ENCODE results near the gene APMAP. TPM values are rescaled to one million over a fixed set of nuclear protein-coding genes. Genes with fewer than 3 reads are reported as not detected.

The APMAP gene
- polyA plus RNA-seq, 1 of the 3 experiments (the other 2 are of a cell fraction) = 107 TPM

DNA sequence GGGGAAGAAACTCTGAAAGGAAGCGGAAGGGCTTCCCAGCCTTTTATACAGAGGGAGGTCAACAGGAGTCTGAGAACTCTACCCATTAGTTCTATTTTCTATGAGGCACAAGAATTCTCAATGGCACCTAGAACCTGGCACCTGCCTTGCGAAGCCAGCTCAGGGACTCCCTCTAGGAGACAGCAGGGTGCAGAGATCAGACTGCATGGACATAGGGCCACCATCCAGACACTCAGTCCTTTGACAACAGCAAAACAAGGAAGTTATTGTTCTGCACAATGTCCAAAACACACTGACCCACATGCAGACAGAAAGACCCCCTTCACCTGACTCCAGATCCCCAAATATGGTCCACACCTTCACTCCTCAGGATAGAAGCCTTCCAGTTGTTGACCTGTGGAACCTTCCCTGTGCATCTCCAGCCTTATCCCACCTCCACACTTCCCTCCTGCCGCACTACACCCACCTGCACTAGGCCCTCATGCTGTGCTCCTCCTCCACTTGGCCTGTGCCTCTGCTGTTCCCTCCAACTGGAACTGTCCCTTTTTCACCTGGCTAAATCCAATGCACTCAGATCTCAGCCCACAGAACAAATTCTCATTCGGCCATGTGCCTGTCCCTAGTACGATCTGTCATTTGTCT is 37.6 kb upstream of the APMAP start:
- H3K9me3 ChIP-seq = no peaks in the 10 kb centered on the region
- ChIA-PET POLR2A (no interaction called here), CTCF (no interaction called here)
- H4K20me1 ChIP-seq (ENCODE audit: insufficient read depth) = no peaks in the 10 kb centered on the region
- H3K36me3 ChIP-seq (replicated peaks in 1 of 2; ENCODE audit: control insufficient read depth in 1 of 2, insufficient read depth in 2 of 2, low read length in 1 of 2) = no peaks in the 10 kb centered on the region
- TF ChIP-seq SMC3 (IDR thresholded peaks at IDR 0.05; ENCODE audit: low read depth, low read length) = no peak
- H2AFZ ChIP-seq (ENCODE audit: low read depth) = no peak overlapping the region
- no peak for DNase-seq
- H3K79me2 ChIP-seq (ENCODE audit: insufficient read depth) = no peaks in the 10 kb centered on the region
- H3K27me3 ChIP-seq (ENCODE audit: insufficient read depth) = no peaks in the 10 kb centered on the region
- no peak overlapping the region for H3K4me3 ChIP-seq (ENCODE audit: low read depth in 2 of 2, low read length in 1 of 2)
- no peak overlapping the region for H3K27ac ChIP-seq (ENCODE audit: low read depth in 2 of 2, low read length in 1 of 2)
- no peak overlapping the region for H3K4me2 ChIP-seq
- WGBS (ENCODE audit: low lambda C conversion rate) = 88% methylated on average over 5 of the region's 5 CpGs
- H3F3A ChIP-seq (replicated peaks; ENCODE audit: insufficient read depth) = no peaks in the 10 kb centered on the region
- no peak overlapping the region for H3K9ac ChIP-seq
- H3K9me2 ChIP-seq = no peaks in the 10 kb centered on the region
- peaks cover 0 to 6% of the 10 kb centered on the region in 2 experiments; a peak in 1 of 4 replicates for H3K4me1 ChIP-seq (ENCODE audit: control insufficient read depth in 1 of 2, insufficient read depth in 2 of 2, low read depth in 1 of 2, low read length in 1 of 2)

DNA sequence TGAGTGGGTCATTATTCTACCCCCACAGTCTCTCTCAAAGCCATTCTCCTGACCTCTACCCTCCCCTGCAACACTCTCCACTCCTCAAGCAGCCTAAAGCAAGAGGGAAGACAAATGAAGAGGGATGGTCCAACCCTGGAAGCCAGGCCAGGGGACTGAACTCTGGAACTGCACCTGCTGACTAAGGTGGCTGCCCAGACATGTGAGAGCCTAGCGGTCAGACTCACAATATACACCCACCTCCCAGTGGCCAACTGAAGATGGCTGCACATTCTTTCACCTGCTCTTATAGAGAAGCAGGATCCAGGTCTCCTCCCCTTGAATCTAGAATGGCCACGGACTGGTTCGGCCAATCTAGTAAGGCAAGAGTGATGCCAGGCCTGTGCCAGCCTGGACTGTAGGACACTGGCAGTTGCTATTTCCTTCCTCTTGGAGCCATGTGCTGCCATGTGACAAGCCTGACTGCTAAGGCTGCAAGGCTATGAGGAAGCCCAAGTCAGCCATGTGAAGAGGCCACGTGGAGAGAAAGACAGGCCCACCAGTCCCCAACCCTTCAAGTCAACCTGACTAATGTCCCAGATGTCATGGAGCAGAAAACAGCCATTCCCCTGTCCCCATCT is 33.5 kb upstream of the APMAP start:
- Histone ChIP-seq H3F3A (replicated peaks; ENCODE audit: insufficient read depth) (no peaks in the 10 kb centered on the region), H3K9ac (no peak overlapping the region), H2AFZ (ENCODE audit: low read depth) (no peak overlapping the region), H3K36me3 (replicated peaks in 1 of 2; ENCODE audit: control insufficient read depth in 1 of 2, insufficient read depth in 2 of 2, low read length in 1 of 2) (no peaks in the 10 kb centered on the region), H3K27me3 (ENCODE audit: insufficient read depth) (no peaks in the 10 kb centered on the region), H3K79me2 (ENCODE audit: insufficient read depth) (no peaks in the 10 kb centered on the region), H3K9me2 (no peaks in the 10 kb centered on the region), H3K9me3 (no peaks in the 10 kb centered on the region), H4K20me1 (ENCODE audit: insufficient read depth) (no peaks in the 10 kb centered on the region), H3K27ac (ENCODE audit: low read depth in 2 of 2, low read length in 1 of 2) (no peak overlapping the region), H3K4me1 (ENCODE audit: control insufficient read depth in 1 of 2, insufficient read depth in 2 of 2, low read depth in 1 of 2, low read length in 1 of 2) (no peaks in the 10 kb centered on the region), H3K4me3 (ENCODE audit: low read depth in 2 of 2, low read length in 1 of 2) (no peak overlapping the region), H3K4me2 (no peak overlapping the region)
- no peak for DNase-seq
- whole genome bisulfite sequencing (ENCODE audit: low lambda C conversion rate) = 58% methylated on average over 4 of the region's 4 CpGs
- CTCF ChIA-PET = interaction anchor here (1.6 kb wide), 1 partner anchor 8 kb away, joined by 3 read pairs; no protein-coding TSS in a partner anchor
- no peak for TF ChIP-seq CHD2 (IDR thresholded peaks at IDR 0.05; ENCODE audit: low read length, partially characterized antibody)
- no peak for TF ChIP-seq SMC3 (IDR thresholded peaks at IDR 0.05; ENCODE audit: low read depth, low read length)
- POLR2A ChIA-PET = no interaction called here

DNA sequence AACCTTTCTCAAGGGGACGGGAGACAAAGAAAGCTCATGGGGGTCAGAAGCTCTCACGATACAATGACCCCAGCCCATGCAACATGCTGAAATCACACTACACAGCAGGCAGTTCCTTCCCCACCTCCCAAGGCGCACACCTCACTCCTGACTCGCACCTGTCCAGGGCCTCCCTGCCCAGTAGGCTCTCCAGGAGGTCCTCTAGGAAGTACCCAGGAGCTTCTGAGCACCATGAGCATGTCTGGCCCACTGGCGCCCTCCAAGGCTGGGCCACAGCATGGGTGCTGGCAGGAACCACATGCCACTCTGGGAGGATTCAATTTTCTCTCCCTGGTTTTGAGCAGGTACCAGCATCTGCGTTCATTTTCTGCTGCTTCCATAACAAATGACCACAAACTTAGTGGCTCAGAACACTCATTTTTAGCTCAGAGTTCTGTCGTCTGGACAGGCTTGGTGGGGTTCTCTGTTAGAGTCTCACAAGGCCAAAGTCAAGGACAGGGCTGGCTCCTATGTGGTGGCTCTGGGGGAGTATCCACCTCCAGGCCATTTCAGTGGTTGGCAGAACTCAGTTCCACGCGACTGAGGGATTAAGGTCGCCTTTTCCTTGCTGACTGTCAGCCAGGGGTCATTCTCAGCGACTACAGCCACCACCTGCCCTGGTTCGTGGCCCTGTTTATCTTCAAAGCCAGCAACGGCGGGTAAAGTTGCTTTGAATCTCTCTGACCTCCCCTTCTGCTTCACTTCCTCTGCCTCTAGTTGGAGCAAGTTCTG is 32.7 kb upstream of the APMAP start:
- no peaks in the 10 kb centered on the region for H4K20me1 ChIP-seq (ENCODE audit: insufficient read depth)
- H3K4me3 ChIP-seq (ENCODE audit: low read depth in 2 of 2, low read length in 1 of 2) = no peak overlapping the region
- H3K27me3 ChIP-seq (ENCODE audit: insufficient read depth) = no peaks in the 10 kb centered on the region
- no peak overlapping the region for H3K4me2 ChIP-seq
- ChIA-PET POLR2A (no interaction called here), CTCF (interaction anchor here (0.7 to 1.6 kb wide), 3 partner anchors 9 to 47 kb away, joined by 3 read pairs; no protein-coding TSS in a partner anchor)
- H2AFZ ChIP-seq (ENCODE audit: low read depth) = no peak overlapping the region
- H3K9me2 ChIP-seq = no peaks in the 10 kb centered on the region
- 71% methylated on average over 13 of the region's 14 CpGs for WGBS (ENCODE audit: low lambda C conversion rate)
- no peak for DNase-seq
- no peaks in the 10 kb centered on the region for H3K4me1 ChIP-seq (ENCODE audit: control insufficient read depth in 1 of 2, insufficient read depth in 2 of 2, low read depth in 1 of 2, low read length in 1 of 2)
- TF ChIP-seq, protein P1, sequence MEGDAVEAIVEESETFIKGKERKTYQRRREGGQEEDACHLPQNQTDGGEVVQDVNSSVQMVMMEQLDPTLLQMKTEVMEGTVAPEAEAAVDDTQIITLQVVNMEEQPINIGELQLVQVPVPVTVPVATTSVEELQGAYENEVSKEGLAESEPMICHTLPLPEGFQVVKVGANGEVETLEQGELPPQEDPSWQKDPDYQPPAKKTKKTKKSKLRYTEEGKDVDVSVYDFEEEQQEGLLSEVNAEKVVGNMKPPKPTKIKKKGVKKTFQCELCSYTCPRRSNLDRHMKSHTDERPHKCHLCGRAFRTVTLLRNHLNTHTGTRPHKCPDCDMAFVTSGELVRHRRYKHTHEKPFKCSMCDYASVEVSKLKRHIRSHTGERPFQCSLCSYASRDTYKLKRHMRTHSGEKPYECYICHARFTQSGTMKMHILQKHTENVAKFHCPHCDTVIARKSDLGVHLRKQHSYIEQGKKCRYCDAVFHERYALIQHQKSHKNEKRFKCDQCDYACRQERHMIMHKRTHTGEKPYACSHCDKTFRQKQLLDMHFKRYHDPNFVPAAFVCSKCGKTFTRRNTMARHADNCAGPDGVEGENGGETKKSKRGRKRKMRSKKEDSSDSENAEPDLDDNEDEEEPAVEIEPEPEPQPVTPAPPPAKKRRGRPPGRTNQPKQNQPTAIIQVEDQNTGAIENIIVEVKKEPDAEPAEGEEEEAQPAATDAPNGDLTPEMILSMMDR (IDR thresholded peaks at IDR 0.05) = no peak
- no peak for TF ChIP-seq FOSL2 (IDR thresholded peaks at IDR 0.05; ENCODE audit: borderline replicate concordance, low read depth)
- TF ChIP-seq RAD21 (IDR thresholded peaks at IDR 0.05; ENCODE audit: low read length) = no peak
- no peak for TF ChIP-seq ELF1 (IDR thresholded peaks at IDR 0.05)
- no peak for TF ChIP-seq RFX5 (IDR thresholded peaks at IDR 0.05; ENCODE audit: low read length)
- no peak for TF ChIP-seq MEF2A (IDR thresholded peaks at IDR 0.05; ENCODE audit: borderline replicate concordance, low read depth)
- TF ChIP-seq EZH2phosphoT487 (IDR thresholded peaks at IDR 0.05; ENCODE audit: borderline replicate concordance, low read depth) = no peak
- no peak for TF ChIP-seq FOXM1 (IDR thresholded peaks at IDR 0.05; ENCODE audit: low read depth)
- TF ChIP-seq, protein P2, sequence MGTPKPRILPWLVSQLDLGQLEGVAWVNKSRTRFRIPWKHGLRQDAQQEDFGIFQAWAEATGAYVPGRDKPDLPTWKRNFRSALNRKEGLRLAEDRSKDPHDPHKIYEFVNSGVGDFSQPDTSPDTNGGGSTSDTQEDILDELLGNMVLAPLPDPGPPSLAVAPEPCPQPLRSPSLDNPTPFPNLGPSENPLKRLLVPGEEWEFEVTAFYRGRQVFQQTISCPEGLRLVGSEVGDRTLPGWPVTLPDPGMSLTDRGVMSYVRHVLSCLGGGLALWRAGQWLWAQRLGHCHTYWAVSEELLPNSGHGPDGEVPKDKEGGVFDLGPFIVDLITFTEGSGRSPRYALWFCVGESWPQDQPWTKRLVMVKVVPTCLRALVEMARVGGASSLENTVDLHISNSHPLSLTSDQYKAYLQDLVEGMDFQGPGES (IDR thresholded peaks at IDR 0.05; ENCODE audit: low read depth, low read length) = no peak
- TF ChIP-seq POLR2AphosphoS5 (IDR thresholded peaks at IDR 0.05; ENCODE audit: low read depth, low read length) = no peak
- TF ChIP-seq YY1 (IDR thresholded peaks at IDR 0.05; ENCODE audit: low read depth) = no peak
- no peak for TF ChIP-seq EP300 (IDR thresholded peaks at IDR 0.05; ENCODE audit: borderline replicate concordance in 1 of 2, low read depth in 1 of 2, low read length in 1 of 2)
- TF ChIP-seq, protein P3, sequence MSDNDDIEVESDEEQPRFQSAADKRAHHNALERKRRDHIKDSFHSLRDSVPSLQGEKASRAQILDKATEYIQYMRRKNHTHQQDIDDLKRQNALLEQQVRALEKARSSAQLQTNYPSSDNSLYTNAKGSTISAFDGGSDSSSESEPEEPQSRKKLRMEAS (IDR thresholded peaks at IDR 0.05; ENCODE audit: low read depth) = no peak
- no peak for TF ChIP-seq TAF1 (IDR thresholded peaks at IDR 0.05; ENCODE audit: borderline replicate concordance, low read depth, low read length)
- no peak for TF ChIP-seq SMC3 (IDR thresholded peaks at IDR 0.05; ENCODE audit: low read depth, low read length)
- H3K9me3 ChIP-seq = no peaks in the 10 kb centered on the region
- no peaks in the 10 kb centered on the region for H3F3A ChIP-seq (replicated peaks; ENCODE audit: insufficient read depth)
- no peak overlapping the region for H3K9ac ChIP-seq
- H3K27ac ChIP-seq (ENCODE audit: low read depth in 2 of 2, low read length in 1 of 2) = no peak overlapping the region
- no peaks in the 10 kb centered on the region for H3K79me2 ChIP-seq (ENCODE audit: insufficient read depth)
- H3K36me3 ChIP-seq (replicated peaks in 1 of 2; ENCODE audit: control insufficient read depth in 1 of 2, insufficient read depth in 2 of 2, low read length in 1 of 2) = no peaks in the 10 kb centered on the region
